SK-N-SH (cell line): ENCODE measurements around the gene LDB3. TPM values are rescaled to one million over a fixed set of nuclear protein-coding genes. Genes with fewer than 3 reads are reported as not detected.

Source experiments
- CTCF ChIA-PET: fragments of 300-600, 350-600 bp; formaldehyde crosslinking; extraction: SDS; loops from one replicate; lab custom pipeline; 2021; lab: Yijun Ruan, JAX
- POLR2A ChIA-PET: fragments of 350-600 bp; sonication (Branson Sonifier 250); formaldehyde crosslinking; extraction: SDS; loops from one replicate; lab custom pipeline; 2020; ENCODE audit warnings: antibody characterized with exemption, inconsistent platforms; lab: Yijun Ruan, JAX
- DNase-seq: peaks from one replicate; pipeline ENCODE4 v3.0.0; 2012
- H2AFZ ChIP-seq: fragments of 200-600 bp; sonication (generic); 2 replicates; pipeline ENCODE4 v1.8.1; 2016; ENCODE audit warnings: antibody characterized with exemption, mild to moderate bottlenecking, low read depth
- H3F3A ChIP-seq: fragments of 200-600 bp; sonication (generic); replicated peaks from 2 replicates; pipeline ENCODE3; 2016; ENCODE audit warnings: antibody characterized with exemption, mild to moderate bottlenecking; ENCODE audit not compliant: insufficient read depth
- H3K27ac ChIP-seq, 2 experiments: fragments of 200-500 bp in 1 of 2; fragments of 200-600 bp in 1 of 2; sonication (Bioruptor generic) in 1 of 2; sonication (generic), shearing (Covaris generic) in 1 of 2; 2 replicates each; pipeline versions ENCODE4 v1.5.1 to v1.6.1; 2014 to 2016; ENCODE audit warnings: low read depth in 2 of 2, inconsistent platforms in 1 of 2, low read length in 1 of 2, mild to moderate bottlenecking in 1 of 2, mixed read lengths in 1 of 2
- H3K27me3 ChIP-seq: fragments of 200-600 bp; sonication (generic), shearing (Covaris generic); 2 replicates; pipeline ENCODE4 v1.6.1; 2016; ENCODE audit warnings: mixed run types; ENCODE audit not compliant: insufficient read depth
- H3K36me3 ChIP-seq, 2 experiments: fragments of 200-500 bp in 1 of 2; fragments of 200-600 bp in 1 of 2; sonication (Bioruptor generic) in 1 of 2; sonication (generic) in 1 of 2; replicated peaks in 1 of 2; 2 replicates each; pipeline versions ENCODE3 to v1.5.1; 2014 to 2016; ENCODE audit warnings: low read length in 1 of 2, mild to moderate bottlenecking in 1 of 2; ENCODE audit not compliant: insufficient read depth in 2 of 2, control insufficient read depth in 1 of 2
- H3K4me1 ChIP-seq, 2 experiments: fragments of 200-500 bp in 1 of 2; fragments of 200-600 bp in 1 of 2; sonication (Bioruptor generic) in 1 of 2; sonication (generic), shearing (Covaris generic) in 1 of 2; 2 replicates each; pipeline versions ENCODE4 v1.5.1 to v1.6.1; 2014 to 2016; ENCODE audit warnings: low read depth in 1 of 2, low read length in 1 of 2, mixed run types in 1 of 2; ENCODE audit not compliant: insufficient read depth in 2 of 2, control insufficient read depth in 1 of 2
- H3K4me2 ChIP-seq: fragments of 200-600 bp; sonication (generic), shearing (Covaris generic); 2 replicates; pipeline ENCODE4 v1.6.1; 2017; ENCODE audit warnings: mixed run types
- H3K4me3 ChIP-seq, 2 experiments: fragments of 200-500 bp in 1 of 2; fragments of 200-600 bp in 1 of 2; sonication (Bioruptor generic) in 1 of 2; sonication (generic), shearing (Covaris generic) in 1 of 2; 2 replicates each; pipeline versions ENCODE4 v1.5.1 to v1.8.1; 2014 to 2016; ENCODE audit warnings: low read depth in 2 of 2, inconsistent platforms in 1 of 2, low read length in 1 of 2, mild to moderate bottlenecking in 1 of 2, mixed read lengths in 1 of 2, moderate library complexity in 1 of 2
- H3K79me2 ChIP-seq: fragments of 200-600 bp; sonication (generic); 2 replicates; pipeline ENCODE4 v1.8.1; 2017; ENCODE audit warnings: mild to moderate bottlenecking; ENCODE audit not compliant: insufficient read depth
- H3K9ac ChIP-seq: fragments of 200-600 bp; sonication (generic); 2 replicates; pipeline ENCODE4 v1.6.1; 2017; ENCODE audit warnings: mixed run types
- H3K9me2 ChIP-seq: fragments of 200-600 bp; sonication (generic); 2 replicates; pipeline ENCODE4 v1.6.1; 2017; ENCODE audit warnings: mixed run types
- H3K9me3 ChIP-seq: fragments of 200-600 bp; sonication (generic); 2 replicates; pipeline ENCODE4 v1.6.1; 2017; ENCODE audit warnings: mixed run types, mild to moderate bottlenecking, moderate library complexity
- H4K20me1 ChIP-seq: fragments of 200-600 bp; sonication (generic); 2 replicates; pipeline ENCODE4 v1.6.1; 2017; ENCODE audit warnings: mild to moderate bottlenecking, mixed run types; ENCODE audit not compliant: insufficient read depth
- CTCF ChIP-seq: fragments of 200-600 bp; sonication (generic); IDR thresholded peaks from 2 replicates; pipeline ENCODE4 v1.6.1; 2017; ENCODE audit warnings: antibody characterized with exemption, mild to moderate bottlenecking, moderate library complexity
- ELF1 ChIP-seq: IDR thresholded peaks from 2 replicates; pipeline ENCODE4 v1.4.0; 2012
- FOSL2 ChIP-seq: IDR thresholded peaks from 2 replicates; pipeline ENCODE4 v1.4.0; 2012; ENCODE audit warnings: low read depth, mild to moderate bottlenecking, moderate library complexity, borderline replicate concordance
- GABPA ChIP-seq: IDR thresholded peaks from 2 replicates; pipeline ENCODE4 v1.4.0; 2012; ENCODE audit warnings: low read depth, mild to moderate bottlenecking
- IRF3 ChIP-seq: fragments of 150-350 bp; IDR thresholded peaks from 2 replicates; pipeline ENCODE4 v1.6.1; 2016; ENCODE audit warnings: mild to moderate bottlenecking, low read depth, low read length
- JUND ChIP-seq: IDR thresholded peaks from 2 replicates; pipeline ENCODE4 v1.4.0; 2012
- MAX ChIP-seq: IDR thresholded peaks from 2 replicates; pipeline ENCODE4 v1.4.0; 2012; ENCODE audit warnings: low read depth
- MEF2A ChIP-seq: IDR thresholded peaks from 2 replicates; pipeline ENCODE4 v1.4.0; 2012; ENCODE audit warnings: low read depth, borderline replicate concordance
- MXI1 ChIP-seq: IDR thresholded peaks from 2 replicates; pipeline ENCODE4 v1.6.1; 2012; ENCODE audit warnings: mild to moderate bottlenecking, low read depth, low read length, improper control_type of control experiment
- NFIC ChIP-seq: IDR thresholded peaks from 2 replicates; pipeline ENCODE4 v1.4.0; 2012; ENCODE audit warnings: borderline replicate concordance
- NRF1 ChIP-seq: IDR thresholded peaks from 2 replicates; pipeline ENCODE4 v1.6.1; 2012; ENCODE audit warnings: low read depth, mild to moderate bottlenecking, low read length
- POLR2AphosphoS5 ChIP-seq: IDR thresholded peaks from 2 replicates; pipeline ENCODE4 v1.6.1; 2012; ENCODE audit warnings: low read depth, low read length
- RAD21 ChIP-seq: IDR thresholded peaks from 2 replicates; pipeline ENCODE4 v1.6.1; 2012; ENCODE audit warnings: mild to moderate bottlenecking, low read length
- RCOR1 ChIP-seq: fragments of 150-350 bp; IDR thresholded peaks from 2 replicates; pipeline ENCODE4 v1.6.1; 2017; ENCODE audit warnings: antibody characterized with exemption, low read length
- RFX5 ChIP-seq: IDR thresholded peaks from 2 replicates; pipeline ENCODE4 v1.6.1; 2012; ENCODE audit warnings: mild to moderate bottlenecking, improper control_type of control experiment, low read length
- SIN3A ChIP-seq: IDR thresholded peaks from 2 replicates; pipeline ENCODE4 v1.6.1; 2012; ENCODE audit warnings: low read depth, mild to moderate bottlenecking, low read length, moderate library complexity, borderline replicate concordance
- SMC3 ChIP-seq: IDR thresholded peaks from 2 replicates; pipeline ENCODE4 v1.6.1; 2012; ENCODE audit warnings: low read depth, low read length, improper control_type of control experiment
- TAF1 ChIP-seq: IDR thresholded peaks from 2 replicates; pipeline ENCODE4 v1.6.1; 2012; ENCODE audit warnings: low read depth, mild to moderate bottlenecking, low read length, moderate library complexity, borderline replicate concordance
- TEAD4 ChIP-seq: IDR thresholded peaks from 2 replicates; pipeline ENCODE4 v1.4.0; 2012; ENCODE audit warnings: mild to moderate bottlenecking, borderline replicate concordance; ENCODE audit not compliant: insufficient read depth
- USF2 ChIP-seq: fragments of 150-350 bp; IDR thresholded peaks from 2 replicates; pipeline ENCODE4 v1.6.1; 2017; ENCODE audit warnings: antibody characterized with exemption, low read length, low read depth, borderline replicate concordance
- WGBS: methylation state at CpG from one replicate; pipeline ENCODE4 v1.1.6; 2017; ENCODE audit warnings: low lambda C conversion rate; 5-methylcytosine and 5-hydroxymethylcytosine counted together
- polyA plus RNA-seq, 3 experiments: library from polyadenylated mRNA; depleted of rRNA; stranded (reverse); fragments of >200 nt; gene quantifications; 2 replicates each; pipeline ENCODE4 v1.2.3, GENCODE V29; 2012

The LDB3 gene
- polyA plus RNA-seq, 1 of the 3 experiments (the other 2 are of a cell fraction), result 0.48 TPM

GRCh38 chr10:86649471-86650150, 18.7 kb upstream of the LDB3 start:
- H4K20me1 ChIP-seq, result no peaks in the 10 kb centered on the region
- WGBS, result 94% methylated on average over 13 of the region's 17 CpGs

More at GRCh38 chr10:86649471-86650150, 18.7 kb upstream of the LDB3 start:
- H3K79me2 ChIP-seq, result no peaks in the 10 kb centered on the region
- H3K4me3 ChIP-seq, result no peak overlapping the region
- POLR2A ChIA-PET, result no interaction called here
- no peaks in the 10 kb centered on the region for H3K36me3 ChIP-seq
- H3K27me3 ChIP-seq, result no peaks in the 10 kb centered on the region
- TF ChIP-seq FOSL2, result no peak
- TF ChIP-seq CTCF, result no peak
- TF ChIP-seq POLR2AphosphoS5, result no peak
- TF ChIP-seq TEAD4, result no peak
- TF ChIP-seq USF2, result no peak
- TF ChIP-seq SMC3, result no peak
- TF ChIP-seq MAX, result no peak
- no peak for TF ChIP-seq RCOR1
- no peak for TF ChIP-seq ELF1
- no peak for TF ChIP-seq RAD21
- TF ChIP-seq JUND, result no peak
- TF ChIP-seq TAF1, result no peak
- no peak for TF ChIP-seq GABPA
- no peak for TF ChIP-seq SIN3A
- TF ChIP-seq NRF1, result no peak
- TF ChIP-seq MEF2A, result no peak
- no peak for TF ChIP-seq NFIC
- no peak for TF ChIP-seq RFX5
- no peak for TF ChIP-seq IRF3
- TF ChIP-seq MXI1, result no peak
- H3K9me2 ChIP-seq, result no peaks in the 10 kb centered on the region
- H3K9ac ChIP-seq, result no peak overlapping the region
- peak overlapping the region in 1 of 2 experiments; percentile 24; a peak in 2 of 4 replicates for H3K27ac ChIP-seq
- CTCF ChIA-PET, result interaction anchor here (0.6 to 1.9 kb wide), 7 partner anchors 7 to 47 kb away, joined by 3 to 6 read pairs (median 3); no protein-coding TSS in a partner anchor
- peak overlapping the region; percentile 51 for H3K4me2 ChIP-seq
- no peak overlapping the region; the same call in 1 of the 2 replicates for H2AFZ ChIP-seq
- peak; percentile 44 for DNase-seq
- H3F3A ChIP-seq, result peaks cover 11% of the 10 kb centered on the region
- H3K4me1 ChIP-seq, result peaks cover 11 to 25% of the 10 kb centered on the region in 2 experiments
- no peaks in the 10 kb centered on the region for H3K9me3 ChIP-seq
